ENCODE measurements around the gene C3orf49.

C3orf49 gene

DNA sequence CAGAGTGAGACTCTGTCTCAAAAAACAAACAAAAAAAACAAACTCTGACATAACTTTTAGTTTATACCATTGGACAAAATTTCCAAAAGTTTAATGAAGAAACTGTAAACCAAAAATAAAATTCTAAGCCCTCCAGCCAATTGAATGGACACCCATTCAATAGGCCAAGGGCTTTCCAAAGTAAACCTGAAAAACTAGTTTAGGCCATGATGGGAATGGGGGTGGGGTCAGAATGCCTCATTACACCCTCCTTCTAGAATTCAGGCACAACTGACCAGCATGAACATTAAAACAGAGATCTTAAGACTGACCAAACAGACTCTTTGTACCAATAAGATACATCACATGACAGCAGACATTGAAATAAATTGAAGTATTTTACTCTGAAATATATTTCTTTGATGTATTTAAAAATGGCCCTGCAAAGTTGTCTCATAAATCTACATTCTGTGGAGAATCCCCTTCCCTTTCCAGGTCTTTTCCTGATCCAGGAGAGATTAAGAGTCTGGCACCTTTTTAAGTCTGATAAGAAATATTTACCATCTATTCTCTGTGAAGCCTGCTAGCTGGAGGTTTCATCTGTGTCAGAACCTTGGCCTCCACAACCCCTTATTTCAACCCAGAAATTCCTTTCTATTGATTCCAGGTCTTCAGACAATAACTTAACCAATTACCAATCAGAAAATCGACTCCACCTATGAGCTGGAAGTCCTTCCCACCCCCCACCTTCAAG, 28.8 kb downstream of the C3orf49 start:
- no peak overlapping the region for H3K4me3 ChIP-seq (ENCODE audit: low read depth, low read length)
- TF ChIP-seq, protein P1, sequence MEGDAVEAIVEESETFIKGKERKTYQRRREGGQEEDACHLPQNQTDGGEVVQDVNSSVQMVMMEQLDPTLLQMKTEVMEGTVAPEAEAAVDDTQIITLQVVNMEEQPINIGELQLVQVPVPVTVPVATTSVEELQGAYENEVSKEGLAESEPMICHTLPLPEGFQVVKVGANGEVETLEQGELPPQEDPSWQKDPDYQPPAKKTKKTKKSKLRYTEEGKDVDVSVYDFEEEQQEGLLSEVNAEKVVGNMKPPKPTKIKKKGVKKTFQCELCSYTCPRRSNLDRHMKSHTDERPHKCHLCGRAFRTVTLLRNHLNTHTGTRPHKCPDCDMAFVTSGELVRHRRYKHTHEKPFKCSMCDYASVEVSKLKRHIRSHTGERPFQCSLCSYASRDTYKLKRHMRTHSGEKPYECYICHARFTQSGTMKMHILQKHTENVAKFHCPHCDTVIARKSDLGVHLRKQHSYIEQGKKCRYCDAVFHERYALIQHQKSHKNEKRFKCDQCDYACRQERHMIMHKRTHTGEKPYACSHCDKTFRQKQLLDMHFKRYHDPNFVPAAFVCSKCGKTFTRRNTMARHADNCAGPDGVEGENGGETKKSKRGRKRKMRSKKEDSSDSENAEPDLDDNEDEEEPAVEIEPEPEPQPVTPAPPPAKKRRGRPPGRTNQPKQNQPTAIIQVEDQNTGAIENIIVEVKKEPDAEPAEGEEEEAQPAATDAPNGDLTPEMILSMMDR (IDR thresholded peaks at IDR 0.05; ENCODE audit: low read depth, low read length), result no peak
- TF ChIP-seq MYC (IDR thresholded peaks at IDR 0.05; ENCODE audit: low read depth, low read length), result no peak
- no peak for TF ChIP-seq POLR2A (IDR thresholded peaks at IDR 0.05; ENCODE audit: extremely low read depth, insufficient read length)
- TF ChIP-seq, protein P2, sequence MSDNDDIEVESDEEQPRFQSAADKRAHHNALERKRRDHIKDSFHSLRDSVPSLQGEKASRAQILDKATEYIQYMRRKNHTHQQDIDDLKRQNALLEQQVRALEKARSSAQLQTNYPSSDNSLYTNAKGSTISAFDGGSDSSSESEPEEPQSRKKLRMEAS (IDR thresholded peaks at IDR 0.05; ENCODE audit: low read depth, low read length), result no peak
- DNase-seq (ENCODE audit: low read depth), result no peak

DNA sequence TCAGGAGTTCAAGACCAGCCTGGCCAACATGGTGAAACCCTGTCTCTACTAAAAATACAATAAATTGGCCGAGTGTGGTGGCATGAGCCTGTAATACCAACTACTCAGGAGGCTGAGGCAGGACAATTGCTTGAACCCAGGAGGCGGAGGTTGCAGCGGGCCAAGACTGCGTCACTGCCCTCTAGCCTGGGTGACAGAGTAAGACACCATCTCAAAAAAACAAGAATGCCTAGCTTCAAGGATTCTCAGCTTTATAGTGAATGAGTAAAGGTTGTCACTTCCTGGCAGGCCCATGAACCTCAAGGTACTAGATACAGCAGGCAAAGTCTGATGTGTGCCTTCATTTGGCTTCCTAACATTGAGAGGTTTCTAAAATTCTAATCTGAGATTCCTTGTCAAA, 30.1 kb downstream of the C3orf49 start:
- no peak for TF ChIP-seq POLR2A (IDR thresholded peaks at IDR 0.05; ENCODE audit: extremely low read depth, insufficient read length)
- TF ChIP-seq MYC (IDR thresholded peaks at IDR 0.05; ENCODE audit: low read depth, low read length), result no peak
- TF ChIP-seq, protein P2 (IDR thresholded peaks at IDR 0.05; ENCODE audit: low read depth, low read length), result no peak
- TF ChIP-seq, protein P1 (IDR thresholded peaks at IDR 0.05; ENCODE audit: low read depth, low read length), result no peak
- DNase-seq (ENCODE audit: low read depth), result no peak
- H3K4me3 ChIP-seq (ENCODE audit: low read depth, low read length), result no peak overlapping the region

DNA sequence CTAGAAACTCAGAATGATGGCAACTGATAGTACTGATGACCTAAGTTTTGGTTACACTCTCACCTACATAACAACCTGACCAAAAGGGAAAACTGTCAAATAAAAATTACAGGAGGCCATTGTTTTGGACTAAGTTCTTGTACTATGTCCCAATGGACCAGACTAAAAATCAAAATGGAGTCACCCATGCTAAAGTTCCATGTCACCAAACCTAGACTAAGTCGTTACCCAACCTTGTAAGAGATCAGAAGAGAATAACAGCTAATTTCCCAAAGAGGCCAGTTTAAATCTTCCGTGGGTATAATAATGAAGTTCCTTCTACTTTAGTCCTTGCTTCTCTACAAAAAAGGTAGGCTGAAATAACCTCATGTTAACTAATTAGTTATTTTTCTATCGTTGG, 32.2 kb downstream of the C3orf49 start:
- DNase-seq (ENCODE audit: low read depth), result no peak
- no peak for TF ChIP-seq POLR2A (IDR thresholded peaks at IDR 0.05; ENCODE audit: extremely low read depth, insufficient read length)
- TF ChIP-seq, protein P1 (IDR thresholded peaks at IDR 0.05; ENCODE audit: low read depth, low read length), result no peak
- no peak for TF ChIP-seq MYC (IDR thresholded peaks at IDR 0.05; ENCODE audit: low read depth, low read length)
- TF ChIP-seq, protein P2 (IDR thresholded peaks at IDR 0.05; ENCODE audit: low read depth, low read length), result no peak
- H3K4me3 ChIP-seq (ENCODE audit: low read depth, low read length), result no peak overlapping the region

DNA sequence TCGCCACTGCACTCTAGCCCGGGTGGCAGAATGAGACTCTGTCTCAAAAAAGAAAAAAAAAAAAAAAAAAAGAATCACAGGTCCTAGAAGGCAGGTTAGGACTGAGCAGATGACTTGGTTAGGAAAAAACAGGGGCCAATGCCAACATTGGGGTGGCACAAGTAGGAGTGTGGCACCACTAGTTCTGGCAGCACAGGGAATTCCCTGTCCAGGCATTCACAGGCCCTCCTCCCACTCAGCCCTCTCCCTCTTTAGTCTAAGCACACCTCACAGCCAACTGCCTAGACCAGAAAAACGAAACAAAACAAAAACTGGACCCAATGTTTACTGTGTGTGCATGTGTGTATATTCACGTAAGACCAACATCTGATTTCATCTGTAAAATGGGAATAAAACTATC, 34.0 kb downstream of the C3orf49 start:
- TF ChIP-seq POLR2A (IDR thresholded peaks at IDR 0.05; ENCODE audit: extremely low read depth, insufficient read length), result no peak
- TF ChIP-seq, protein P1 (IDR thresholded peaks at IDR 0.05; ENCODE audit: low read depth, low read length), result no peak
- TF ChIP-seq, protein P2 (IDR thresholded peaks at IDR 0.05; ENCODE audit: low read depth, low read length), result no peak
- no peak for TF ChIP-seq MYC (IDR thresholded peaks at IDR 0.05; ENCODE audit: low read depth, low read length)
- no peak for DNase-seq (ENCODE audit: low read depth)

DNA sequence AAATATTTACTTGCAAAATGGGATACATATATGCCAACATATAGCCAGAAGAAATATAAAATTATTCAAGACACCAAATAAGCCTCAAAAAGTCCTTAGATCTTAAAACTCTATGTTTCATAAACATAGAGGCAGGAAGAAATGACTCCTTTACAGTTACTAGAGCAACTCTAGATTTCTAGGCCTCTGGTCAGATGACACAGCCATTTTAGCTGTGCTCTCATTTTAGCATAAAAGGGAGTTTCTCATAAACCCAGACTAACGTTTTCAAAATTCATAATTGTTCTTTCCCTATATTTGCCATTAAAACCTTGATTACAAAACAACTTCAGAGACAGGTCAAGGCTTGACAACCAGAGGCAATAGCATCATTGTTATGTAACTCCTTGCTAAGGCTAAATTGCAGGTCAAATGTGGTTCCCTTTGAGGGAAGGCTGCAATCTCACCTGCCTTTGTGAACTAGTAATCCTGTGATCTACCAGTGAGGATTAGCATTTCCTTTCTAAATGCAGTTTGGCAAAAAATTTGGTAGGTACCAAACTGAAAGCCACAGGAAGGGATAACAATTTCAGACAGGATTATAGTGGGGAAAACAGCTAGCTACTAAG, 36.3 kb downstream of the C3orf49 start:
- DNase-seq (ENCODE audit: low read depth), result no peak
- H3K4me3 ChIP-seq (ENCODE audit: low read depth, low read length), result no peak overlapping the region
- TF ChIP-seq, protein P1 (IDR thresholded peaks at IDR 0.05; ENCODE audit: low read depth, low read length), result no peak
- TF ChIP-seq, protein P2 (IDR thresholded peaks at IDR 0.05; ENCODE audit: low read depth, low read length), result no peak
- TF ChIP-seq POLR2A (IDR thresholded peaks at IDR 0.05; ENCODE audit: extremely low read depth, insufficient read length) (no peak), MYC (IDR thresholded peaks at IDR 0.05; ENCODE audit: low read depth, low read length) (no peak)

More for the DNA sequence above, 34.0 kb downstream of the C3orf49 start:
- no peak overlapping the region for H3K4me3 ChIP-seq (ENCODE audit: low read depth, low read length)

All from NB4 (cell line).